Endodermal cell (in vitro differentiated cells): Measurements from ENCODE around the gene DHTKD1. TPM values are rescaled to one million over a fixed set of nuclear protein-coding genes. Genes with fewer than 3 reads are reported as not detected.

Experiments
- DNase-seq: peaks from one replicate; pipeline ENCODE4 v3.0.0-alpha.2; 2017
- H3K27ac ChIP-seq: 2 replicates; pipeline ENCODE4 v1.5.1; 2013; ENCODE audit warnings: mild to moderate bottlenecking, low read depth, low read length, moderate library complexity
- H3K27me3 ChIP-seq: 2 replicates; pipeline ENCODE4 v1.6.1; 2013; ENCODE audit warnings: mild to moderate bottlenecking, low read length, moderate library complexity; ENCODE audit not compliant: insufficient read depth, control insufficient read depth, poor library complexity, severe bottlenecking
- H3K36me3 ChIP-seq: 2 replicates; pipeline ENCODE4 v1.7.0; 2013; ENCODE audit warnings: mild to moderate bottlenecking, low read length, moderate library complexity; ENCODE audit not compliant: control insufficient read depth, insufficient read depth
- H3K4me1 ChIP-seq: one replicate; pipeline ENCODE4 v1.7.0; 2013; ENCODE audit warnings: low read length; ENCODE audit not compliant: control insufficient read depth, insufficient read depth
- H3K4me3 ChIP-seq: 2 replicates; pipeline ENCODE4 v1.5.1; 2013; ENCODE audit warnings: mild to moderate bottlenecking, low read length, moderate library complexity
- H3K9ac ChIP-seq: 2 replicates; pipeline ENCODE4 v1.6.1; 2013; ENCODE audit warnings: mild to moderate bottlenecking, low read length, moderate library complexity; ENCODE audit not compliant: poor library complexity, severe bottlenecking; ENCODE audit errors: extremely low read depth
- H3K9me3 ChIP-seq: 2 replicates; pipeline ENCODE4 v1.6.1; 2013; ENCODE audit warnings: mild to moderate bottlenecking, low read length, moderate library complexity; ENCODE audit not compliant: control insufficient read depth
- H3K27ac Mint-ChIP-seq: 2 replicates; pipeline ENCODE4 v1.8.0; 2020; ENCODE audit warnings: mixed read lengths
- H3K27me3 Mint-ChIP-seq: 2 replicates; pipeline ENCODE4 v1.8.0; 2021; ENCODE audit warnings: mild to moderate bottlenecking, mixed read lengths; ENCODE audit not compliant: insufficient read depth
- H3K36me3 Mint-ChIP-seq: 2 replicates; pipeline ENCODE4 v1.8.0; 2020; ENCODE audit warnings: low read depth, mixed read lengths
- H3K4me1 Mint-ChIP-seq: 2 replicates; pipeline ENCODE4 v1.8.0; 2020; ENCODE audit warnings: mixed read lengths
- H3K4me3 Mint-ChIP-seq: 2 replicates; pipeline ENCODE4 v1.8.0; 2020; ENCODE audit warnings: mild to moderate bottlenecking, moderate library complexity, mixed read lengths
- H3K9me3 Mint-ChIP-seq: 2 replicates; pipeline ENCODE4 v1.8.0; 2020; ENCODE audit warnings: mild to moderate bottlenecking, mixed read lengths
- WGBS, 2 experiments: methylation state at CpG; one replicate each; pipeline versions ENCODE4 v1.1.5 to v1.1.7; 2013; ENCODE audit warnings: missing lambda C conversion rate in 2 of 2, mixed read lengths in 1 of 2; ENCODE audit not compliant: insufficient coverage in 1 of 2, insufficient read length in 1 of 2; 5-methylcytosine and 5-hydroxymethylcytosine counted together
- total RNA-seq, 2 donors: library from RNA; stranded (reverse); fragmentation: NEBNext Ultra II Directional in 1 of 2; extraction: Animal tissue kit (Norgen Biotek cat#: 25700) in 1 of 2; gene quantifications; 2 replicates in 1 of 2; 3 replicates in 1 of 2; pipeline ENCODE4 v1.2.1, GENCODE V29; 2021
- TF ChIP-seq, protein P1 (sequence below): fragments of 200-600 bp; sonication (generic); conservative IDR thresholded peaks from 2 replicates; pipeline ENCODE4 v1.5.0; 2021; ENCODE audit warnings: antibody characterized with exemption, mild to moderate bottlenecking

Gene DHTKD1
- total RNA-seq, 2 donors from 2014 or later: 56.9 to 61.5 TPM

DNA sequence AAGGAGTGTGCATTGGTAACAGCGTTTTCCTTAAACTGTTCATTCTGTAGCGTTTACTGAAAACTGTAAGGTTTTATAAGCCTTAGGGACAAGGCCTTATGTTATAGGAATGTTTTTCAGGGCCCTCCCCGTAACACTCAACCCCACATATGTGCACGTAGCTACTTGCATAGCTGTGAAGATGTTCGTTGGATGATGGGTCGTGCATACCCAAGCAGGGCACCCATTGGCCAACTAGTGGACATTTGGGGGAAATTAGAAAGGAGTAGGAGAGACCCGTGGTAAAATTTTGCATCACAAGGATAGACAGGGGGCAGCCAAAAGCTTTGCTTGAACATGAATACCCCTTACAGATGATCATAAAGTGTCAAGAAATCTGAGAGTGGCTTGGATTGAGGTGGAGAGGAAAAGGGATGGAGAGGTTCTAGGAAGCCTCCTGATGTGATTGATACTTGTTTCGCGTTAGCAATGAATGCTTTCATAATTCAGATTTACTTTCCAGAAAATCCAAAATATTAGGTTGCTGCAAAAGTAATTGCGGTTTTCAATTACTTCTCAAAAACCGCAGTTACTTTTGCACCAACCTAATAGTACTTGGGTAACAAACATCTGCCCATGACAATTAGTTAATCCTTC is 61.6 kb downstream of the DHTKD1 start:
- peaks cover 3% of the 10 kb centered on the region for H3K4me1 Mint-ChIP-seq
- 21 to 34% methylated on average over 6 to 10 of the region's 11 CpGs for WGBS, 2 experiments
- no peaks in the 10 kb centered on the region for H3K27me3 Mint-ChIP-seq
- Histone ChIP-seq H3K4me3 (peak overlapping the region; percentile 91), H3K36me3 (peaks cover 10% of the 10 kb centered on the region), H3K27ac (peak overlapping the region; percentile 58), H3K9ac (peak overlapping the region; percentile 72), H3K4me1 (no peaks in the 10 kb centered on the region), H3K27me3 (no peaks in the 10 kb centered on the region), H3K9me3 (no peaks in the 10 kb centered on the region)
- H3K27ac Mint-ChIP-seq: peak overlapping the region; percentile 33
- no peaks in the 10 kb centered on the region for H3K9me3 Mint-ChIP-seq
- H3K4me3 Mint-ChIP-seq: peak overlapping the region; percentile 79
- TF ChIP-seq, protein P1, sequence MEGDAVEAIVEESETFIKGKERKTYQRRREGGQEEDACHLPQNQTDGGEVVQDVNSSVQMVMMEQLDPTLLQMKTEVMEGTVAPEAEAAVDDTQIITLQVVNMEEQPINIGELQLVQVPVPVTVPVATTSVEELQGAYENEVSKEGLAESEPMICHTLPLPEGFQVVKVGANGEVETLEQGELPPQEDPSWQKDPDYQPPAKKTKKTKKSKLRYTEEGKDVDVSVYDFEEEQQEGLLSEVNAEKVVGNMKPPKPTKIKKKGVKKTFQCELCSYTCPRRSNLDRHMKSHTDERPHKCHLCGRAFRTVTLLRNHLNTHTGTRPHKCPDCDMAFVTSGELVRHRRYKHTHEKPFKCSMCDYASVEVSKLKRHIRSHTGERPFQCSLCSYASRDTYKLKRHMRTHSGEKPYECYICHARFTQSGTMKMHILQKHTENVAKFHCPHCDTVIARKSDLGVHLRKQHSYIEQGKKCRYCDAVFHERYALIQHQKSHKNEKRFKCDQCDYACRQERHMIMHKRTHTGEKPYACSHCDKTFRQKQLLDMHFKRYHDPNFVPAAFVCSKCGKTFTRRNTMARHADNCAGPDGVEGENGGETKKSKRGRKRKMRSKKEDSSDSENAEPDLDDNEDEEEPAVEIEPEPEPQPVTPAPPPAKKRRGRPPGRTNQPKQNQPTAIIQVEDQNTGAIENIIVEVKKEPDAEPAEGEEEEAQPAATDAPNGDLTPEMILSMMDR: peak; percentile 76
- peaks cover 13% of the 10 kb centered on the region for H3K36me3 Mint-ChIP-seq
- DNase-seq: peak; percentile 76

DNA sequence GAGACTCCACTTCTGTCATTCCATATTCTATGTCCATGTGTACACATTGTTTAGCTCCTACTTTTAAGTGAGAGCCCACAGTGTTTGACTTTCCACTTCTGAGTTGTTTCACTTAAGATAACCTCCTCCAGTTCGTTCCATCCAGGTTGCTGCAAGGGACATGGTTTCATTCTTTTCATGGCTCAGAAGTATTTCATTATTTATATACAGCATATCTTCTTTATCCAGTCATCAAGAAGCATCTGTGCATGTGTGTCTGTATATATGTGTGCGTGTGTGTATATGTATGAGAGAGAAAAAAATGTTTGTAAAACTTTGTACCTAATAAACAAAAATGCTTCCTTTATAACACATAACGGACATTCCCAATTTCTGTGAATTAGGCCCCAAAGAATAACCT is 66.9 kb downstream of the DHTKD1 start:
- Histone ChIP-seq H3K9ac (no peak overlapping the region), H3K27me3 (no peaks in the 10 kb centered on the region), H3K4me3 (no peak overlapping the region), H3K4me1 (no peaks in the 10 kb centered on the region), H3K9me3 (no peaks in the 10 kb centered on the region), H3K27ac (no peak overlapping the region), H3K36me3 (peaks cover 47% of the 10 kb centered on the region)
- Mint-ChIP-seq H3K9me3 (no peaks in the 10 kb centered on the region), H3K4me3 (no peak overlapping the region), H3K36me3 (peaks cover 40% of the 10 kb centered on the region), H3K27ac (no peak overlapping the region), H3K27me3 (no peaks in the 10 kb centered on the region), H3K4me1 (no peaks in the 10 kb centered on the region)
- DNase-seq: no peak
- TF ChIP-seq, protein P1: no peak
- WGBS, 2 experiments: 84 to 100% methylated on average over 1 to 2 of the region's 3 CpGs

DNA sequence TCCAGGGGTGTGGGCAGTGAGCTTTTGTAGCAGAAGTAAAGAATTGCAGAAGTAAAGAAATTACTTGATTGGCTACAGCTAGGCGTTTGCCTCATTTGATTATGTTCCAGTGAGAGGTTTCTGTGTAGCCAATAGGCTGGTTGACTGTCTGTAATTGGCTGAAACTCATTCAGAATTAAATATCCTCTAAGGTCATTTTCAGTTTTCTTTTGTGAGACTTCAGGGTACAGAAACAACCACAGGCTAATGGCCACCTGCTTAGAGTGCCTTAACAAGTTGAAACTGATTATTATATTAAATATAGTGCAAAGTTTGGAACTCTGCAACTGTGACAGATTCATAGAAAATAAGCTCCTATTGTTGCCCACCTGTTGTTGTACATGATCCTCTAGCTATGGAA is 71.3 kb downstream of the DHTKD1 start:
- Mint-ChIP-seq H3K36me3 (peaks cover 57% of the 10 kb centered on the region), H3K4me1 (no peaks in the 10 kb centered on the region), H3K9me3 (no peaks in the 10 kb centered on the region), H3K27ac (no peak overlapping the region), H3K4me3 (no peak overlapping the region), H3K27me3 (no peaks in the 10 kb centered on the region)
- TF ChIP-seq, protein P1: no peak
- no peaks in the 10 kb centered on the region for H3K27me3 ChIP-seq
- no peak for DNase-seq
- no peak overlapping the region for H3K27ac ChIP-seq
- H3K4me3 ChIP-seq: no peak overlapping the region
- H3K9me3 ChIP-seq: no peaks in the 10 kb centered on the region
- H3K4me1 ChIP-seq: no peaks in the 10 kb centered on the region
- 100% methylated on average over 1 of the region's 1 CpG; no CpG with 5 or more reads in 1 of the 2 experiments for WGBS, 2 experiments
- H3K9ac ChIP-seq: no peak overlapping the region
- peaks cover 74% of the 10 kb centered on the region for H3K36me3 ChIP-seq
